B cell (primary cell): Measurements from ENCODE around the gene MOB2. TPM values are rescaled to one million over a fixed set of nuclear protein-coding genes. Genes with fewer than 3 reads are reported as not detected.

Source experiments
- ATAC-seq: fragments of 200-7000 bp; cut with Tn5 transposase; one replicate; pipeline ENCODE4 v1.10.0; 2021; ENCODE audit warnings: low read depth, mild to moderate bottlenecking, moderate number of reproducible peaks, moderate library complexity
- CTCF ChIA-PET: fragments of 350-600 bp; sonication (Branson Sonifier 250); formaldehyde crosslinking; loops from one replicate; lab custom pipeline; 2021; ENCODE audit warnings: antibody characterized with exemption, inconsistent platforms; lab: Charles Lee
- POLR2A ChIA-PET: fragments of 350-600 bp; sonication (Branson Sonifier 250); formaldehyde crosslinking; loops from one replicate; lab custom pipeline; 2021; ENCODE audit warnings: antibody characterized with exemption; lab: Charles Lee
- DNase-seq: peaks from one replicate; pipeline ENCODE4 v3.0.0; 2013
- H2AFZ ChIP-seq: 2 replicates; pipeline ENCODE4 v1.6.1; 2012; ENCODE audit warnings: mild to moderate bottlenecking, low read depth, low read length; ENCODE audit not compliant: insufficient read depth, poor library complexity, severe bottlenecking
- H3K27ac ChIP-seq, 2 donors: 1 replicate in 1 of 2; 2 replicates in 1 of 2; pipeline ENCODE4 v1.5.1; 2012 to 2013; ENCODE audit warnings: low read length in 2 of 2, mild to moderate bottlenecking in 2 of 2, moderate library complexity in 1 of 2
- H3K27me3 ChIP-seq, 4 experiments: fragments of 200-600 bp in 1 of 4; sonication (generic) in 1 of 4; replicated peaks in 1 of 4; 1 replicate in 2 of 4; 2 replicates in 2 of 4; pipeline versions ENCODE4 v1.6.1 to v1.7.0; 2013 to 2016; ENCODE audit warnings: low read length in 3 of 4, mild to moderate bottlenecking in 2 of 4, mixed read lengths in 1 of 4, moderate library complexity in 1 of 4; ENCODE audit not compliant: insufficient read depth in 4 of 4, control insufficient read depth in 3 of 4; ENCODE audit errors: control extremely low read depth in 1 of 4
- H3K36me3 ChIP-seq, 2 experiments: replicated peaks in 1 of 2; 1 replicate in 1 of 2; 2 replicates in 1 of 2; pipeline versions ENCODE4 v1.6.1 to v1.7.1; 2013; ENCODE audit warnings: low read length in 1 of 2; ENCODE audit not compliant: insufficient read depth in 2 of 2, control insufficient read depth in 1 of 2; ENCODE audit errors: control extremely low read depth in 1 of 2, extremely low read depth in 1 of 2
- H3K4me1 ChIP-seq, 2 donors: fragments of 200-600 bp in 1 of 2; sonication (generic) in 1 of 2; 1 replicate in 1 of 2; 2 replicates in 1 of 2; pipeline versions ENCODE4 v1.5.1 to v1.6.1; 2013 to 2017; ENCODE audit warnings: low read length in 2 of 2; ENCODE audit not compliant: control insufficient read depth in 2 of 2, insufficient read depth in 2 of 2
- H3K4me2 ChIP-seq: replicated peaks from 2 replicates; pipeline ENCODE3; 2012; ENCODE audit warnings: mild to moderate bottlenecking, low read depth, low read length; ENCODE audit not compliant: poor library complexity, severe bottlenecking
- H3K4me3 ChIP-seq, 5 experiments: fragments of 200-600 bp in 1 of 5; sonication (generic) in 1 of 5; 1 replicate in 3 of 5; 2 replicates in 2 of 5; pipeline versions ENCODE4 v1.5.1 to v1.7.0; 2011 to 2016; ENCODE audit warnings: low read length in 4 of 5, mild to moderate bottlenecking in 4 of 5, low read depth in 2 of 5, control low read depth in 1 of 5, moderate library complexity in 1 of 5; ENCODE audit not compliant: insufficient read depth in 1 of 5; ENCODE audit errors: control extremely low read depth in 1 of 5, extremely low read depth in 1 of 5
- H3K79me2 ChIP-seq: fragments of 200-600 bp; sonication (generic); one replicate; pipeline ENCODE4 v1.6.0; 2016; ENCODE audit warnings: low read length; ENCODE audit not compliant: control insufficient read depth, insufficient read depth
- H3K9ac ChIP-seq: fragments of 200-600 bp; sonication (generic); 2 replicates; pipeline ENCODE4 v1.6.1; 2017; ENCODE audit warnings: mild to moderate bottlenecking, low read length, moderate library complexity
- H3K9me3 ChIP-seq, 3 donors: one replicate each; pipeline versions ENCODE4 v1.6.1 to v1.7.1; 2013; ENCODE audit warnings: low read length in 2 of 3; ENCODE audit not compliant: control insufficient read depth in 2 of 3, insufficient read depth in 1 of 3; ENCODE audit errors: control extremely low read depth in 1 of 3
- H4K20me1 ChIP-seq: 2 replicates; pipeline ENCODE4 v1.6.0; 2012; ENCODE audit warnings: mild to moderate bottlenecking, low read length; ENCODE audit not compliant: insufficient read depth, control insufficient read depth, poor library complexity, severe bottlenecking
- H3K27ac Mint-ChIP-seq: one replicate; pipeline ENCODE4 v1.8.0; 2021; ENCODE audit warnings: mixed read lengths
- H3K27me3 Mint-ChIP-seq: one replicate; pipeline ENCODE4 v1.8.0; 2021; ENCODE audit warnings: mixed read lengths
- H3K4me1 Mint-ChIP-seq: one replicate; pipeline ENCODE4 v1.8.0; 2021; ENCODE audit warnings: mixed read lengths
- H3K4me3 Mint-ChIP-seq: one replicate; pipeline ENCODE4 v1.8.0; 2021; ENCODE audit warnings: mixed read lengths
- H3K9me3 Mint-ChIP-seq: one replicate; pipeline ENCODE4 v1.8.0; 2022; ENCODE audit warnings: mixed read lengths; ENCODE audit not compliant: insufficient read depth
- EZH2 ChIP-seq: IDR thresholded peaks from 2 replicates; pipeline ENCODE4 v1.6.1; 2012; ENCODE audit warnings: borderline replicate concordance, low read depth, mild to moderate bottlenecking, moderate library complexity, low read length; ENCODE audit not compliant: insufficient read depth, poor library complexity, severe bottlenecking
- WGBS: methylation state at CpG from one replicate; pipeline ENCODE4 v1.1.5; 2013; ENCODE audit warnings: missing lambda C conversion rate; ENCODE audit not compliant: insufficient coverage; 5-methylcytosine and 5-hydroxymethylcytosine counted together
- intact Hi-C: fragments of 100-400 bp; cut with micrococcal nuclease; formaldehyde crosslinking; loops from one replicate; pipeline ENCODE4 v1.10.0; 2022
- polyA plus RNA-seq: library from polyadenylated mRNA; depleted of rRNA; stranded (reverse); fragments of >200 nt; gene quantifications from 2 replicates; pipeline ENCODE4 v1.2.3, GENCODE V29; 2012
- total RNA-seq, 2 donors: library from RNA; stranded (reverse); fragments of 120-200 nt in 1 of 2; gene quantifications; 1 replicate in 1 of 2; 2 replicates in 1 of 2; pipeline versions ENCODE4 v1.2.3 to v1.2.4, GENCODE V29; 2013 to 2022
- TF ChIP-seq, protein P1 (sequence below): fragments of 200-600 bp; IDR thresholded peaks from one replicate; pipeline ENCODE4 v1.8.0; 2022; ENCODE audit warnings: antibody characterized with exemption, mild to moderate bottlenecking

MOB2 gene
- total and polyA plus RNA-seq, 2 donors (not counting 1 experiment from before 2014, with no cell fraction given) = 55.7 to 57.6 TPM

DNA sequence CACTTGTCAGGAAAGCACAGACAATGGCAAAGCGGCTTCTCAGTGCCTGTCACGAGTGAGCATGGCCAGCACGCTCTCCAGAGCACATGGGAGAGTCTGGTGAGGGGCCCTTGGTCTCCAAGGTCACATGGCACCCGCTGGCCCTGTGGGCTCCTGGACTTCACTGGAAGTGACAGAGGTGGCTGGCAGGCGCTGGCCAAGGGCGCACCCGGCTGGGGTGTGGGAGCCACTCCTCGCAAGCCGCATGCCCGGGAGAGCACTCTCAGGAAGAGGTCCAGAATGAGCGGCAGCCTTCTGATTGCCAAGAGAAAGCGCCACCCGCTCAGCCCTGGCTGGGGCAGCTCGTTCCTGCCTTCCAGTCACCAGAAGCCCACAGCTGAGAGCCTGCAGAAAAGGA lies 17.1 kb upstream of the MOB2 start:
- TF ChIP-seq, protein P1, sequence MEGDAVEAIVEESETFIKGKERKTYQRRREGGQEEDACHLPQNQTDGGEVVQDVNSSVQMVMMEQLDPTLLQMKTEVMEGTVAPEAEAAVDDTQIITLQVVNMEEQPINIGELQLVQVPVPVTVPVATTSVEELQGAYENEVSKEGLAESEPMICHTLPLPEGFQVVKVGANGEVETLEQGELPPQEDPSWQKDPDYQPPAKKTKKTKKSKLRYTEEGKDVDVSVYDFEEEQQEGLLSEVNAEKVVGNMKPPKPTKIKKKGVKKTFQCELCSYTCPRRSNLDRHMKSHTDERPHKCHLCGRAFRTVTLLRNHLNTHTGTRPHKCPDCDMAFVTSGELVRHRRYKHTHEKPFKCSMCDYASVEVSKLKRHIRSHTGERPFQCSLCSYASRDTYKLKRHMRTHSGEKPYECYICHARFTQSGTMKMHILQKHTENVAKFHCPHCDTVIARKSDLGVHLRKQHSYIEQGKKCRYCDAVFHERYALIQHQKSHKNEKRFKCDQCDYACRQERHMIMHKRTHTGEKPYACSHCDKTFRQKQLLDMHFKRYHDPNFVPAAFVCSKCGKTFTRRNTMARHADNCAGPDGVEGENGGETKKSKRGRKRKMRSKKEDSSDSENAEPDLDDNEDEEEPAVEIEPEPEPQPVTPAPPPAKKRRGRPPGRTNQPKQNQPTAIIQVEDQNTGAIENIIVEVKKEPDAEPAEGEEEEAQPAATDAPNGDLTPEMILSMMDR = no peak
- no peak for TF ChIP-seq EZH2
- Histone ChIP-seq H3K79me2 (peaks cover 98% of the 10 kb centered on the region), H3K4me3 (no peak overlapping the region), H3K9ac (no peak overlapping the region), H4K20me1 (peaks cover 99% of the 10 kb centered on the region), H3K36me3 (peaks cover 0 to 7% of the 10 kb centered on the region in 2 experiments), H3K27me3 (no peaks in the 10 kb centered on the region), H3K27ac (no peak overlapping the region), H2AFZ (no peak overlapping the region), H3K9me3 (peaks cover 0 to 13% (median 0%) of the 10 kb centered on the region in 3 donors), H3K4me2 (no peak overlapping the region), H3K4me1 (peaks cover 0 to 21% of the 10 kb centered on the region in 2 donors)
- no peak for ATAC-seq
- Mint-ChIP-seq H3K9me3 (no peaks in the 10 kb centered on the region), H3K4me3 (no peak overlapping the region), H3K27me3 (no peaks in the 10 kb centered on the region), H3K27ac (no peak overlapping the region), H3K4me1 (peaks cover 25% of the 10 kb centered on the region)
- WGBS = 98% methylated on average over 14 of the region's 14 CpGs
- CTCF ChIA-PET = no interaction called here
- DNase-seq = no peak
- intact Hi-C loops = no loop called here
- POLR2A ChIA-PET = no interaction called here

DNA sequence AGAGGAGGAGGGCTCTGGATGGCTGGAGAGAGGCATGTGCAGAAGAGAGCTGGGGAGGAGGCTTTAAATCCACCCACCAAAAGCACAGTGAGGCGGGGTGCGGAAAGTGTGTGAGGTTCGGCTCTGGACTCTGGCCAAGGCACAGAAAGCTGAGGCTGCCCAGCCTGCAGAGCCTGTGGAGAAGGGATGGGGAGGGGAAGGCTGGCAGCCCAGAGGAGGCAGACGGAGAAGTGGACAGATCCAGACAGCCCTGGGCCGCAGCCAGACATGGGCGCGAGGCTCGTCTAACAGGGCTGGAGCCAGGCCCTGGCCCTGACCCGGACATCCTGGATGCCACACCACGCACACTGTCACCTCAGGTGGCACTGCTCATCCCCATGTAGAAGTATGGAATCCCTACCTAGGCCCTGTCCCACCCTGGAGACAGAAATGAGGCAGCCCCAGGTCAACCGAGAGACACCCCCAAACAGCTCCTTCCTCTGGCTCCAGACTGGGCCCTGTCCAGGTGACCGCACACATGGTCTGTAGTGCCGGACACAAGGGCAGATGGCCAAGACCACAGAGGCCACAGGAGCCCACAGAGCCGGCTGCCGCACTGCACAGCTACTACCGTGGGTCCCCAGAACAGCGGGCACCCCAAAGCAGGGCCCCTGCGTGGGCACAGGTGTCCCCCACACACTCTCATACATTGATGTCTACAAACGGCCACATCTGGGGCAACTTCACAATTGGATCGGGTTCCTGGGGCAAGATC lies 16.6 kb upstream of the MOB2 start:
- ATAC-seq (no peak), DNase-seq (no peak)
- H2AFZ ChIP-seq = no peak overlapping the region
- no peak for TF ChIP-seq EZH2
- TF ChIP-seq, protein P1 = no peak
- H3K4me1 ChIP-seq = peaks cover 0 to 15% of the 10 kb centered on the region in 2 donors
- POLR2A ChIA-PET = no interaction called here
- H3K4me2 ChIP-seq = no peak overlapping the region
- peaks cover 0 to 13% (median 0%) of the 10 kb centered on the region in 3 donors for H3K9me3 ChIP-seq
- H3K27me3 ChIP-seq = no peaks in the 10 kb centered on the region
- intact Hi-C loops = no loop called here
- H3K4me3 Mint-ChIP-seq = no peak overlapping the region
- H3K9me3 Mint-ChIP-seq = no peaks in the 10 kb centered on the region
- no peak overlapping the region for H3K4me3 ChIP-seq
- no peak overlapping the region for H3K27ac ChIP-seq
- no peak overlapping the region for H3K9ac ChIP-seq
- CTCF ChIA-PET = interaction anchor here (1.1 kb wide), 1 partner anchor 12 kb away, joined by 3 read pairs; no protein-coding TSS in a partner anchor
- peaks cover 98% of the 10 kb centered on the region for H3K79me2 ChIP-seq
- no peak overlapping the region for H3K27ac Mint-ChIP-seq
- H3K4me1 Mint-ChIP-seq = peaks cover 27% of the 10 kb centered on the region
- H3K27me3 Mint-ChIP-seq = no peaks in the 10 kb centered on the region
- 98% methylated on average over 17 of the region's 20 CpGs for WGBS
- peaks cover 0 to 10% of the 10 kb centered on the region in 2 experiments for H3K36me3 ChIP-seq
- peaks cover 99% of the 10 kb centered on the region for H4K20me1 ChIP-seq
